ENCODE data around the gene TMEM150C.
"Not testable (repeated sequence)": the region's sequence is repeated elsewhere in the genome, so short reads cannot be mapped to it uniquely, and the experiment has no call there.

TMEM150C gene

DNA sequence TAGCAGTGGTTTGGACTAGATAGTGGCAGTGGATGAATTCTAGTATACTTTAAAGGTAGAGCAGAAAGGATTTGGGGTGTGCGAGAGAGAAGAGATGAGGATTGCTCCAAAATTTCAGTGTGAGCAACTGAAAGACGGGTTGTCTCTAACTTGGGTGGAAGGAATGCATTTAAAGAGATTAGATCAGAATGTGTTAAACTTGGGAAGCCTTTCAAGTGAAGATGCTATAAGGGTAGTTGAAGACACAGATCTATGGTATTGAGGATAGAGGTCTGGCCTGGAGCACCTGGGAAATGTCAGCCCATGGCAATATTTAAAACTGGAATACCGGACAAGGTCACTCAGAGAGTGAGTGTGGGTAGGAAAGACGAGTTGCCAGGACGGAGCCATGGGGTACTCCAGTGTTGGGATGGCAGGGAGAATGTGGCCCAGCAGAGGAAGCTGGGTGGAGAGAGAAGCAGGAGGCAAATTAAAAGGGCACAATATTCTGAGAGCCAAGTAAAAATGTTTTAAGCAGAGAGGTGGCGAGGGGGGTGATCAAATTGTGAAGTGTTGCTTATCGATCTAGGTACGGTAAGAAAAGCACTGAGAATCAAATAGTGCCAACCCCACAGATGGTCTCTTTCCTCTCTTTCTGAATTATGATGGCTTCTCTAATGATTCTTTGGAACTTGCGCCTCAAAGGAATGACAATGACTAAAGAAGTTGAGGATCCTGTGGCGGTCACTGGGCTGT, 80.8 kb downstream of the TMEM150C start:
- no peaks in the 10 kb centered on the region for H3K36me3 Mint-ChIP-seq (ENCODE audit: low read depth)

GRCh38 chr4:82479562-82479961, 82.2 kb downstream of the TMEM150C start:
- TF ChIP-seq CTCF (IDR thresholded peaks at IDR 0.05; ENCODE audit: unreplicated experiment in 3 of 3) = no peak
- peaks cover 4% of the 10 kb centered on the region for H3K27me3 Mint-ChIP-seq (ENCODE audit: low read depth)
- H3K4me3 Mint-ChIP-seq = no peak overlapping the region
- no peaks in the 10 kb centered on the region for H3K4me1 Mint-ChIP-seq
- no peaks in the 10 kb centered on the region for H3K36me3 Mint-ChIP-seq (ENCODE audit: low read depth)
- H3K9me3 Mint-ChIP-seq = no peaks in the 10 kb centered on the region
- H3K27ac Mint-ChIP-seq = no peak overlapping the region

More for the DNA sequence above, 80.8 kb downstream of the TMEM150C start:
- Mint-ChIP-seq H3K9me3 (no peaks in the 10 kb centered on the region), H3K27ac (no peak overlapping the region), H3K4me1 (no peaks in the 10 kb centered on the region), H3K27me3 (ENCODE audit: low read depth) (peaks cover 4% of the 10 kb centered on the region), H3K4me3 (no peak overlapping the region)
- no peak for TF ChIP-seq CTCF (IDR thresholded peaks at IDR 0.05; ENCODE audit: unreplicated experiment in 3 of 3)

- not testable (repeated sequence) for H3K36me3 Mint-ChIP-seq (ENCODE audit: low read depth); H3K9me3 Mint-ChIP-seq; H3K27ac Mint-ChIP-seq; H3K4me1 Mint-ChIP-seq; H3K4me3 Mint-ChIP-seq; H3K27me3 Mint-ChIP-seq (ENCODE audit: low read depth)
Measured at GRCh38 chr4:82477469-82477868, 84.3 kb downstream of the TMEM150C start.

- H3K27ac Mint-ChIP-seq; H3K4me3 Mint-ChIP-seq; H3K36me3 Mint-ChIP-seq (ENCODE audit: low read depth); H3K27me3 Mint-ChIP-seq (ENCODE audit: low read depth); H3K9me3 Mint-ChIP-seq; H3K4me1 Mint-ChIP-seq: not testable (repeated sequence)
Measured at GRCh38 chr4:82475931-82476330, 85.9 kb downstream of the TMEM150C start.

- peaks cover 4% of the 10 kb centered on the region for H3K36me3 Mint-ChIP-seq (ENCODE audit: low read depth)
- no peaks in the 10 kb centered on the region for H3K27me3 Mint-ChIP-seq (ENCODE audit: low read depth)
- peaks cover 6% of the 10 kb centered on the region for H3K4me1 Mint-ChIP-seq
- H3K27ac Mint-ChIP-seq = no peak overlapping the region
- H3K4me3 Mint-ChIP-seq = no peak overlapping the region
- TF ChIP-seq CTCF (IDR thresholded peaks at IDR 0.05; ENCODE audit: unreplicated experiment in 3 of 3) = no peak
- no peaks in the 10 kb centered on the region for H3K9me3 Mint-ChIP-seq
Measured at GRCh38 chr4:82473621-82474164, 88.1 kb downstream of the TMEM150C start.

- H3K36me3 Mint-ChIP-seq (ENCODE audit: low read depth); H3K4me1 Mint-ChIP-seq; H3K4me3 Mint-ChIP-seq; H3K27me3 Mint-ChIP-seq (ENCODE audit: low read depth); H3K27ac Mint-ChIP-seq; H3K9me3 Mint-ChIP-seq: not testable (repeated sequence)
Measured at GRCh38 chr4:82473080-82473479, 88.7 kb downstream of the TMEM150C start.

DNA sequence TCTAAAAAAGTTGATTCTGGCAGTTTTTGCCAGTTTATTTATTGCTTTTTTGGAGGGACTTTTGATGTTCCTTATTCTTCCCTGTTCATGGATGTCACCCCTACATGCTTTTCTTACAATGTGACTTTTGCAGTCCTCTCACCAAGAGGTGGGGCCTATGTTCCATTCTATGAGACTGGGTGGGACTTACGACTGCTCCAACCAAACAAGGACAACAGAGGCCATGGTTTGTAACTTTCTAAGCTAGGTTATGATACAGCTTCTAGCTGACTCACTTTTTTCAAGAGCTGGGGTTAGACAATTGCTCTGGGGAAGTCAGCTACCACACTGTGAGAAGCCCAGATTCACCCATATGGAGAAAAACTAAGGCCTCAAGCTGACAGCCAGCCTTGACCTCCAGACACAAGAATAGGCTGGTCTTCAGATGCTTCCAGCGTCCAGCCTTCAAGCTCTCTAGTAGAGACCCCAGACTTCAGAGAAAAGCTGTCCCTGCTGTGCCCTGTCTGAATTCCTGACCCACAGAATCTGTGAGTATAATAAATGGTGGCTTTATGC, 91.9 kb downstream of the TMEM150C start:
- H3K4me1 Mint-ChIP-seq = peaks cover 6% of the 10 kb centered on the region
- H3K9me3 Mint-ChIP-seq = peaks cover 3% of the 10 kb centered on the region
- no peak overlapping the region for H3K27ac Mint-ChIP-seq
- H3K36me3 Mint-ChIP-seq (ENCODE audit: low read depth) = peaks cover 13% of the 10 kb centered on the region
- H3K4me3 Mint-ChIP-seq = no peak overlapping the region
- H3K27me3 Mint-ChIP-seq (ENCODE audit: low read depth) = peaks cover 3% of the 10 kb centered on the region
- no peak for TF ChIP-seq CTCF (IDR thresholded peaks at IDR 0.05; ENCODE audit: unreplicated experiment in 3 of 3)
